Keratinocyte (primary cell): Measurements from ENCODE around the gene IGSF23. TPM values are rescaled to one million over a fixed set of nuclear protein-coding genes. Genes with fewer than 3 reads are reported as not detected.

Experiments used
- DNase-seq: peaks from one replicate; pipeline ENCODE4 v3.0.0-alpha.2; 2011; ENCODE audit warnings: low read depth, missing footprints, low spot score
- FAIRE-seq: peaks from 2 replicates; lab custom pipeline; 2011; peaks lifted over from hg19 to GRCh38; lab: Jason Lieb, UNC
- H2AFZ ChIP-seq: 2 replicates; pipeline ENCODE4 v1.6.0; 2012; ENCODE audit warnings: low read length, control low read depth, inconsistent platforms; ENCODE audit not compliant: control insufficient read depth
- H3K27ac ChIP-seq: 2 replicates; pipeline ENCODE4 v1.5.1; 2011; ENCODE audit warnings: low read length; ENCODE audit not compliant: control insufficient read depth, insufficient read depth
- H3K27me3 ChIP-seq: 3 replicates; pipeline ENCODE4 v1.6.0; 2011; ENCODE audit warnings: low read length; ENCODE audit not compliant: control insufficient read depth, insufficient read depth; ENCODE audit errors: extremely low read depth
- H3K36me3 ChIP-seq, 2 experiments: 2 replicates in 1 of 2; 3 replicates in 1 of 2; pipeline ENCODE4 v1.5.1; 2011; ENCODE audit warnings: low read length in 2 of 2, mild to moderate bottlenecking in 1 of 2; ENCODE audit not compliant: control insufficient read depth in 2 of 2, insufficient read depth in 2 of 2; ENCODE audit errors: extremely low read depth in 1 of 2
- H3K4me1 ChIP-seq: 3 replicates; pipeline ENCODE4 v1.5.1; 2011; ENCODE audit warnings: low read length; ENCODE audit not compliant: control insufficient read depth, insufficient read depth; ENCODE audit errors: extremely low read depth
- H3K4me2 ChIP-seq: 3 replicates; pipeline ENCODE4 v1.6.0; 2011; ENCODE audit warnings: low read depth, low read length; ENCODE audit not compliant: control insufficient read depth, insufficient read depth; ENCODE audit errors: extremely low read depth
- H3K4me3 ChIP-seq, 3 experiments: fragments of 200-600 bp in 1 of 3; sonication (generic) in 1 of 3; 2 replicates in 2 of 3; 3 replicates in 1 of 3; pipeline ENCODE4 v1.5.1; 2011 to 2016; ENCODE audit warnings: low read length in 3 of 3, mild to moderate bottlenecking in 3 of 3, control low read depth in 2 of 3, inconsistent platforms in 1 of 3, low read depth in 1 of 3, mixed read lengths in 1 of 3, mixed run types in 1 of 3, moderate library complexity in 1 of 3; ENCODE audit not compliant: control insufficient read depth in 2 of 3, insufficient read depth in 2 of 3; ENCODE audit errors: extremely low read depth in 1 of 3
- H3K79me2 ChIP-seq: 2 replicates; pipeline ENCODE4 v1.6.0; 2012; ENCODE audit warnings: low read length; ENCODE audit not compliant: control insufficient read depth, insufficient read depth
- H3K9ac ChIP-seq: 3 replicates; pipeline ENCODE4 v1.6.0; 2011; ENCODE audit warnings: low read length; ENCODE audit not compliant: control insufficient read depth, insufficient read depth; ENCODE audit errors: extremely low read depth
- H3K9me1 ChIP-seq: 3 replicates; pipeline ENCODE4 v1.6.0; 2011; ENCODE audit warnings: low read length; ENCODE audit not compliant: control insufficient read depth, insufficient read depth; ENCODE audit errors: extremely low read depth
- H3K9me3 ChIP-seq: 2 replicates; pipeline ENCODE4 v1.5.1; 2012; ENCODE audit warnings: low read depth, low read length; ENCODE audit not compliant: control insufficient read depth
- H4K20me1 ChIP-seq: 3 replicates; pipeline ENCODE4 v1.6.0; 2011; ENCODE audit warnings: low read length; ENCODE audit not compliant: control insufficient read depth, insufficient read depth; ENCODE audit errors: extremely low read depth
- EZH2 ChIP-seq: IDR thresholded peaks from one replicate; pipeline ENCODE4 v1.6.1; 2012; ENCODE audit warnings: inconsistent platforms, mild to moderate bottlenecking, low read length, moderate library complexity
- dilution Hi-C: fragments of 300-500 bp; cut with MboI; formaldehyde crosslinking; loops from one replicate; pipeline ENCODE4 v1.7.0; 2020; ENCODE audit warnings: low sequenced_read_pairs; ENCODE audit not compliant: extremely low pct_ligation_motif_present
- polyA plus RNA-seq, 5 experiments: library from polyadenylated mRNA; depleted of rRNA in 3 of 5; stranded (reverse) in 3 of 5; stranded (forward) in 1 of 5; unstranded in 1 of 5; fragments of >200 nt; gene quantifications; 1 replicate in 1 of 5; 2 replicates in 3 of 5; 3 replicates in 1 of 5; pipeline versions ENCODE4 v1.2.1 to v1.2.3, GENCODE V29; 2011 to 2012; ENCODE audit warnings: missing spikeins in 2 of 5, low read depth in 1 of 5, low replicate concordance in 1 of 5
- TF ChIP-seq, protein P1 (sequence below), 3 experiments: IDR thresholded peaks in 1 of 3; conservative IDR thresholded peaks in 1 of 3; optimal IDR thresholded peaks in 1 of 3; 2 replicates in 2 of 3; 3 replicates in 1 of 3; pipeline versions ENCODE3 to v1.5.1; 2011; ENCODE audit warnings: low read length in 3 of 3, mild to moderate bottlenecking in 3 of 3, moderate library complexity in 2 of 3, control low read depth in 1 of 3, inconsistent platforms in 1 of 3; ENCODE audit not compliant: insufficient read depth in 2 of 3; ENCODE audit errors: extremely low read depth in 1 of 3

IGSF23 gene
- polyA plus RNA-seq, 1 donor (not counting 4 experiments of a cell fraction or from before 2014, with no cell fraction given) = 0.07 TPM

- DNase-seq = no peak
- no peaks in the 10 kb centered on the region for H3K27me3 ChIP-seq
- peaks cover 55% of the 10 kb centered on the region for H3K79me2 ChIP-seq
- peaks cover 3% of the 10 kb centered on the region for H3K9me1 ChIP-seq
- H3K27ac ChIP-seq = peak overlapping the region; percentile 45
- dilution Hi-C loops = no loop called here
- H2AFZ ChIP-seq = no peak overlapping the region
- H3K9ac ChIP-seq = no peak overlapping the region
- peak; percentile 67 for FAIRE-seq
- H3K9me3 ChIP-seq = no peaks in the 10 kb centered on the region
- peaks cover 28% of the 10 kb centered on the region for H3K4me1 ChIP-seq
- no peak for TF ChIP-seq EZH2
- TF ChIP-seq, protein P1, sequence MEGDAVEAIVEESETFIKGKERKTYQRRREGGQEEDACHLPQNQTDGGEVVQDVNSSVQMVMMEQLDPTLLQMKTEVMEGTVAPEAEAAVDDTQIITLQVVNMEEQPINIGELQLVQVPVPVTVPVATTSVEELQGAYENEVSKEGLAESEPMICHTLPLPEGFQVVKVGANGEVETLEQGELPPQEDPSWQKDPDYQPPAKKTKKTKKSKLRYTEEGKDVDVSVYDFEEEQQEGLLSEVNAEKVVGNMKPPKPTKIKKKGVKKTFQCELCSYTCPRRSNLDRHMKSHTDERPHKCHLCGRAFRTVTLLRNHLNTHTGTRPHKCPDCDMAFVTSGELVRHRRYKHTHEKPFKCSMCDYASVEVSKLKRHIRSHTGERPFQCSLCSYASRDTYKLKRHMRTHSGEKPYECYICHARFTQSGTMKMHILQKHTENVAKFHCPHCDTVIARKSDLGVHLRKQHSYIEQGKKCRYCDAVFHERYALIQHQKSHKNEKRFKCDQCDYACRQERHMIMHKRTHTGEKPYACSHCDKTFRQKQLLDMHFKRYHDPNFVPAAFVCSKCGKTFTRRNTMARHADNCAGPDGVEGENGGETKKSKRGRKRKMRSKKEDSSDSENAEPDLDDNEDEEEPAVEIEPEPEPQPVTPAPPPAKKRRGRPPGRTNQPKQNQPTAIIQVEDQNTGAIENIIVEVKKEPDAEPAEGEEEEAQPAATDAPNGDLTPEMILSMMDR (optimal IDR thresholded peaks at IDR 0.05 in 1 of 3, IDR thresholded peaks at IDR 0.05 in 1 of 3, conservative IDR thresholded peaks at IDR 0.05 in 1 of 3; ENCODE audit: extremely low read depth in 1 of 3, insufficient read depth in 2 of 3, low read length in 3 of 3) = no peak
- H3K4me2 ChIP-seq = no peak overlapping the region
- H4K20me1 ChIP-seq = peaks cover 13% of the 10 kb centered on the region
- H3K4me3 ChIP-seq = no peak overlapping the region
- H3K36me3 ChIP-seq = peaks cover 36 to 61% of the 10 kb centered on the region in 2 experiments
Observed at GRCh38 chr19:44648631-44649251, 35.4 kb downstream of the IGSF23 start.

GRCh38 chr19:44649578-44650145 is 36.3 kb downstream of the IGSF23 start:
- H3K36me3 ChIP-seq = peaks cover 39 to 62% of the 10 kb centered on the region in 2 experiments
- dilution Hi-C loops = no loop called here
- peaks cover 16% of the 10 kb centered on the region for H4K20me1 ChIP-seq
- H2AFZ ChIP-seq = no peak overlapping the region
- H3K4me2 ChIP-seq = no peak overlapping the region
- TF ChIP-seq, protein P1 (optimal IDR thresholded peaks at IDR 0.05 in 1 of 3, IDR thresholded peaks at IDR 0.05 in 1 of 3, conservative IDR thresholded peaks at IDR 0.05 in 1 of 3; ENCODE audit: extremely low read depth in 1 of 3, insufficient read depth in 2 of 3, low read length in 3 of 3) = no peak
- TF ChIP-seq EZH2 = no peak
- H3K9ac ChIP-seq = no peak overlapping the region
- peak overlapping the region; percentile 8 for H3K27ac ChIP-seq
- no peaks in the 10 kb centered on the region for H3K27me3 ChIP-seq
- H3K4me3 ChIP-seq = no peak overlapping the region
- H3K9me3 ChIP-seq = no peaks in the 10 kb centered on the region
- FAIRE-seq (no peak), DNase-seq (no peak)
- peaks cover 28% of the 10 kb centered on the region for H3K4me1 ChIP-seq
- peaks cover 48% of the 10 kb centered on the region for H3K79me2 ChIP-seq
- H3K9me1 ChIP-seq = peaks cover 3% of the 10 kb centered on the region
